IPS-20b (cell line): ENCODE results near the gene CHN1.
A peak's percentile ranks its signal among the peaks of the same experiment; 100 is the strongest.

Source experiments
- H3K27ac ChIP-seq: one replicate; pipeline ENCODE4 v1.5.1; 2013; ENCODE audit warnings: low read length
- H3K27me3 ChIP-seq: 2 replicates; pipeline ENCODE4 v1.6.1; 2013; ENCODE audit warnings: mild to moderate bottlenecking, low read length, inconsistent platforms; ENCODE audit not compliant: insufficient read depth
- H3K36me3 ChIP-seq: 2 replicates; pipeline ENCODE4 v1.6.1; 2013; ENCODE audit warnings: low read depth, mild to moderate bottlenecking, inconsistent platforms, low read length, moderate library complexity; ENCODE audit not compliant: insufficient read depth
- H3K4me1 ChIP-seq: 2 replicates; pipeline ENCODE4 v1.6.1; 2013; ENCODE audit warnings: mild to moderate bottlenecking, control low read depth, inconsistent platforms, low read length, moderate library complexity; ENCODE audit not compliant: insufficient read depth
- H3K4me3 ChIP-seq: 2 replicates; pipeline ENCODE4 v1.5.1; 2013; ENCODE audit warnings: mild to moderate bottlenecking, low read length, inconsistent platforms
- H3K9ac ChIP-seq: 2 replicates; pipeline ENCODE4 v1.6.1; 2013; ENCODE audit warnings: low read depth, mild to moderate bottlenecking, inconsistent platforms, low read length, moderate library complexity
- H3K9me3 ChIP-seq: 2 replicates; pipeline ENCODE4 v1.6.1; 2013; ENCODE audit warnings: mild to moderate bottlenecking, low read depth, low read length, inconsistent platforms; ENCODE audit not compliant: insufficient read depth

The CHN1 gene

DNA sequence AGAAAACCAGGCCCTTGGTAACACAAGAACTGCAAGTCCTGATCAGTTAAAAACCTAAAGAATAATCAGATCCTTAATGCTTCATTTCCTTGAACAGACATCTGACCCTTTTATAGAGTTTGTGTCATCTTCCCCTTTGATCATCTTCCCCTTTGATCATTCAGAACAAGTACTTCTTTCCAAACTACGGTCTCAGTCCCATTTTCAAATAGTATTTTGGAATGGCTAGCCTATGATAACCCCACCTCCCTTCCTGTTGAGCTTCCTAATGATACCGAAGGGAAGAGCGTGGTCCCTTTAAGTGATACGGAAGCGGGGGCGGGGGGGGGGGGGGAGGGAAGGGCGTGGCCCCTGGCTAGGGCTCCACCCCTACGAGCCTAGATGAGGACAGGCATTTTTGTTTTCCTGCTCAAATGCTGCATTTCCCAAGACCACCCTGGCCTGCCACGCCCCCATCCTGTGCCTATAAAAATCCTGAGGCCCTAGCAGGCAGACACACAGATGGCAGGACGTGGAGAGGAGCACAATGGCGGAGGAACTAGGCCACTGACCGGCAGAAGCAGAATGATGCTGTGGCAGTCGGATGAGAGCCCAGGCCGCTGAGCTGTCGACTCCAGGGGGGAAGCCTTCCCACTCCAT lies 216.8 kb downstream of the CHN1 start:
- Histone ChIP-seq H3K9me3 (no peaks in the 10 kb centered on the region), H3K4me1 (peaks cover 39% of the 10 kb centered on the region), H3K27ac (peak overlapping the region; percentile 26), H3K4me3 (peak overlapping the region; percentile 9; the same call in 1 of the 2 replicates), H3K9ac (peak overlapping the region; percentile 40; the same call in 1 of the 2 replicates), H3K36me3 (no peaks in the 10 kb centered on the region), H3K27me3 (no peaks in the 10 kb centered on the region)

DNA sequence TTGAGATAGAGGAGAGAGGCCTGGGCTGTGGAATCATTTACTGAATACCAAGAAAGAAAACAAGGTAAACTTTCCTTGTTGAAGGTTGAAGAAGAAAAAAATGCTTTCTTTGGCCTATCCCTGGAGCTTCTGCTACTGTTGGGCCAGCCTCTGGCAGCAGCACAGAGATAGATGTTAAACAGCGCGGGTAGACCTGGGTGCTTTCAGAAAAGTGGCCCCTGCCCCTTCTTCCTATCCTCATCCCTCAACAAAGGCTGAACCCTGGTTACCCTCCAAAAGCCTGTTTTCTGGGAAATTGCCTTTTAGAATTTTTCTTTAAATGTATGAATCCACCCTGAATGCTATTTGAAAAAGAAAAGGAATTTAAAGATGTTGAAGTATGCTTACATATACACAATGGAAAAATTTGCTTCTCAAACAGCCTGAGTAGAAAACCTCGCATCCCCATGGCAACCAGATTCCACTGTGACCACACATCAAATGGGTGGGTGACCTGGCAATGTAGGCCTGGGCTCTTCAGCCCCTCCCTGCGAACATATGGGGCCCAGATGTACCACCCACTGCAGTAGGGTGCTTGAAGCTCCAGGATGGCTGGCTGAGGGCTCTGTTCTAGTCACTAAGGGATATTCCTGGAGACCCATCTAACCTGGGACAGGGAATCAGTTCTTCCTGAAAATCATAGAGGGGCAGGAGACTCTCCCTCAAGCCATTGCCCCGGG lies 217.5 kb downstream of the CHN1 start:
- peaks cover 31% of the 10 kb centered on the region for H3K4me1 ChIP-seq
- H3K4me3 ChIP-seq: peak overlapping the region; percentile 9; the same call in 1 of the 2 replicates
- peak overlapping the region; percentile 26 for H3K27ac ChIP-seq
- H3K36me3 ChIP-seq: no peaks in the 10 kb centered on the region
- no peaks in the 10 kb centered on the region for H3K9me3 ChIP-seq
- no peaks in the 10 kb centered on the region for H3K27me3 ChIP-seq
- peak overlapping the region; percentile 40; the same call in 1 of the 2 replicates for H3K9ac ChIP-seq

DNA sequence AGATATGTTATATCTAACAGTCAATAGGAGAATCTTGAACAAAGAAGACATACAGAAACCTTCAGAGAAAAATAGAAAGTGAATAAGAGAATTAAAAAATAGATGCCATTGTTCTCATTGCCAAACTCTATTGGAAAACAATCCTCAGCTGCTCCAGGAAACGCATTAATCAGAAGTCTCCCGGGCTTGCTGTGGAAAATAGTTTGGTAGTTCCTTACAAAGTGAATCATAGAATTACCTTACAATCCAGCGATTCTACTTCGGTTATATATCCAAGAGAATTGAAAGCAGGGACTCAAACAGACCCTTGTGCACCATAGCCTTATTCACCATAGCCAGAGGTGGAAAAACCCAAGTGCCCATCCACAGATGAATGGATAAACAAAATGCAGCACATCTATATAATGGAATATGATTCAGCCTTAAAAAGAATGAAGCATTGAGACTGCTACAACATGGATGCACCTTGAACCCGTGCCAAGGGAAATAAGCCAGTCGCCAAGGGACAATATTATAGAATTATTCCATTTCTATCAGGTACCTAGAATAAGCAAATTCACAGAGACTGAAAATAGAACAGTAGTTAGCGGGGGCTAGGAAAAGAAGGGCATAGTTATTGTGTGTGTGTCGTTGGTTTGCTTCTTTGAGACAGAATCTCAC lies 219.0 kb downstream of the CHN1 start:
- Histone ChIP-seq H3K9me3 (no peaks in the 10 kb centered on the region), H3K27me3 (no peaks in the 10 kb centered on the region), H3K36me3 (no peaks in the 10 kb centered on the region), H3K9ac (peak overlapping the region; percentile 31; the same call in 1 of the 2 replicates), H3K4me3 (no peak overlapping the region), H3K27ac (no peak overlapping the region), H3K4me1 (peaks cover 23% of the 10 kb centered on the region)

DNA sequence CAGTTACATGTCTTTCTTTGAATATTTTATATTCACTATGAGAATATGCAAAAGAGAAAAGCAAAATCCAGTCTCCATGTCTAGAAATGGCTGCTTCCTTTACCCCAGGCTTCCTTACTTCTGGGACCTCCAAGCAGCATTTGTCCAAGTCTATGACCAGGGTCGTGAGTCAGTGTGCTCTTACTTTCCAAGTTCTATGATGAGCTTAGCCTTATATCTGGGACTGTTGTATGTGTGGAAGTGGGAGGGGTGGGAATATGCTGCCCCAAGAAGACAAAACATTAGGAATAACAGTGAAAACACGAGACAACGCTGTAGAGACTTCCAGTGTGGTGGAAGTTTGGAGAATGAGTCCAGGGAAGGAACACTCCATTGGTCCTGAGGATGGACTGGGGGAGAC lies 219.7 kb downstream of the CHN1 start:
- no peak overlapping the region for H3K9ac ChIP-seq
- H3K36me3 ChIP-seq: no peaks in the 10 kb centered on the region
- no peak overlapping the region for H3K27ac ChIP-seq
- H3K4me3 ChIP-seq: no peak overlapping the region
- peaks cover 22% of the 10 kb centered on the region for H3K4me1 ChIP-seq
- no peaks in the 10 kb centered on the region for H3K27me3 ChIP-seq
- H3K9me3 ChIP-seq: no peaks in the 10 kb centered on the region

DNA sequence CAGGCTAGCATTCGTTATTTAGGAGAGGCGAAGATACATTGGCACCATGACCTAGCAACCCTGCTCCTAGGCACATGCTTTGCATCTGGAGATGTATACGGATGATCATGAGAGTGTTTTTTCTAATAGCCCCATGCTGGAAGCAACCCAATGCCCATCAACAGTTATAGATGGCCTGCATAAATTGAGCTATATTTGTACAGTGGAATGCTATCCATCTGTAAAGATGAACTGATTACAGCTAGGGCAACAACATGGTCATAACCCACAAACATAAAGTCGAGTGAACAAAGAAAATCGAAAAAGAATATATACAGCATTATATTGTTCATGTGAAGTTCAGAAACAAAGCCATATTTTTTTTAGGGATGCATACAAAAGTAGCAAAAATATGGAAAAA lies 220.3 kb downstream of the CHN1 start:
- Histone ChIP-seq H3K4me1 (peaks cover 27% of the 10 kb centered on the region), H3K27ac (no peak overlapping the region), H3K4me3 (no peak overlapping the region), H3K27me3 (no peaks in the 10 kb centered on the region), H3K36me3 (no peaks in the 10 kb centered on the region), H3K9ac (no peak overlapping the region), H3K9me3 (no peaks in the 10 kb centered on the region)

DNA sequence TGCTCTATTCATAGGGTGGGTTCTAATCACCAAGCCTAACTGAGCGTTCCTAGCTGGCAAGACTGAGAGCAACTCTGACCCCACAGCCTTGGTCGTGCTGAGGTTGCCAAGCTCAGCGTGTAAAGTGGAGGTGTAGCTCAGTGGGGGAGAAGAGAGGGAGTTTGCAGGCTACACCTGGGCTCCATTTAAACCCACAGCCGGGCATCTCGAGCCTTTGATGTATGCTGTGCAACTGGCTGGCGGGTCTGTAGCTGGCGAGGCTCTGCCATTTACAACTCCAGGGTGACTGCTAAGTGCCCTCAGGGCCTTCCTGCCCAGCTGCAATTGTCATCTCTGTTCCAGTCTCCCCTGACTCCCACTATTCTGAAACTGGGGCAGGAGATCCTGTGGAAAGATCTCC lies 220.9 kb downstream of the CHN1 start:
- Histone ChIP-seq H3K9me3 (no peaks in the 10 kb centered on the region), H3K9ac (no peak overlapping the region), H3K4me1 (peaks cover 33% of the 10 kb centered on the region), H3K36me3 (no peaks in the 10 kb centered on the region), H3K27me3 (no peaks in the 10 kb centered on the region), H3K27ac (no peak overlapping the region), H3K4me3 (no peak overlapping the region)

DNA sequence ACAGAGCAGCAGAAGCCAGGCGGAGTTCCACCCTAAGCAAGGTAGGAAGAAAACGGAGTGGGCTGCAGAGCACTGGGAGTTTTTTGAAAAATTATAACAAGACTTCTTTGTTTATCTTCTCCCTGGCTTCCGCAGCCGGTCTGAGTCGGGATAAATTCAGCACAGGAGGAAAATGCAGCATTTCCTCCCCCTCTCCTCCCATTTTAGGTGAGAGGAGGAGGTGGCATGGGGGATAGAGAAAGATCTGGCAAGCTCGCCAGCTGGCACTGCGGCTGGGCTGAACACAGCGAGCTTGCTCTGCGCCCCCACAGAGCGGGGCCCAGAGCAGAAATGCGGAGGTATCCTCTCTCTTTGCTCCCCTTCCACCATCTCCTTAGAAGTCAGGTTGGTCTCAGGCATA lies 223.2 kb downstream of the CHN1 start:
- Histone ChIP-seq H3K27ac (no peak overlapping the region), H3K4me3 (no peak overlapping the region), H3K4me1 (peaks cover 32% of the 10 kb centered on the region), H3K27me3 (no peaks in the 10 kb centered on the region), H3K36me3 (no peaks in the 10 kb centered on the region), H3K9me3 (no peaks in the 10 kb centered on the region), H3K9ac (no peak overlapping the region)

DNA sequence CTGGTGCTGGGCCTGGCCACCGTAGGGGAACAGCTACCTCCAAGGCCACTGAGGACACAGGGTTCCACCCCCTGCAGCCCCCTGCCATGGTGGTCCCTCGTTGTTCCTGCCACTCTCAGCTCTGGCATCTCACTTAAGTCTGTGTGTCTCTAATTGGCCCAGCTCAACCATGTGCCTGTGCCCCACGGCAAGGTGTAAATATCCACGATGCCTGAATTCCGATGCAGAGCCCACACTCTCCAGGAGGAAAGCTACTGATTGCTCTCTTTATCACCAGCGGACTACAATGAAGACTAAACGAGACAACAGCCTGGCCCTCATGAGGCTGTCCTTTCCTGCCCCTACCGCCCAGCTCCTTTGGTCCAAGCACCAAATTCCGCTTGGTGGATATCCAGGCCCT lies 223.9 kb downstream of the CHN1 start:
- no peak overlapping the region for H3K4me3 ChIP-seq
- peaks cover 30% of the 10 kb centered on the region for H3K4me1 ChIP-seq
- no peaks in the 10 kb centered on the region for H3K36me3 ChIP-seq
- no peaks in the 10 kb centered on the region for H3K27me3 ChIP-seq
- no peak overlapping the region for H3K27ac ChIP-seq
- H3K9ac ChIP-seq: no peak overlapping the region
- no peaks in the 10 kb centered on the region for H3K9me3 ChIP-seq

DNA sequence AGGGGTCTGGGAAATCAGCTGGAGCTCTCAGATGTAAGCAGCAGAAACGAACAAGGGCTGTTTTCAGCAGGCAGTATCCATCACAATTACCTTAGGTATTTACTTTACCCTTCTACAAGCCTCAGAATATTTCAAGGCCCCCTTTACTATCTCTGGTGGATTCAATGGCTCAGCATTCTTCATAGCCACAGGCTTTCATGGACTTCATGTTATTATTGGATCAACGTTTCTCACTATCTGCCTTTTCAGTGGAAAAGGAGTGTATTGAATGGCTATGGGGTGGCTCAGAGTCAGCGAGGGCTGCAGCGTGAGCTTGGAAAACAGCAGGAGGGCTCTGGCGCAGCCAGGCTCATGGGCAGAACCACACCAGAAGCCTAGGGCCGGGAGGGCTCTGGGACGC lies 224.3 kb downstream of the CHN1 start:
- Histone ChIP-seq H3K27ac (no peak overlapping the region), H3K9me3 (no peaks in the 10 kb centered on the region), H3K9ac (no peak overlapping the region), H3K36me3 (no peaks in the 10 kb centered on the region), H3K27me3 (no peaks in the 10 kb centered on the region), H3K4me1 (peaks cover 30% of the 10 kb centered on the region), H3K4me3 (no peak overlapping the region)

DNA sequence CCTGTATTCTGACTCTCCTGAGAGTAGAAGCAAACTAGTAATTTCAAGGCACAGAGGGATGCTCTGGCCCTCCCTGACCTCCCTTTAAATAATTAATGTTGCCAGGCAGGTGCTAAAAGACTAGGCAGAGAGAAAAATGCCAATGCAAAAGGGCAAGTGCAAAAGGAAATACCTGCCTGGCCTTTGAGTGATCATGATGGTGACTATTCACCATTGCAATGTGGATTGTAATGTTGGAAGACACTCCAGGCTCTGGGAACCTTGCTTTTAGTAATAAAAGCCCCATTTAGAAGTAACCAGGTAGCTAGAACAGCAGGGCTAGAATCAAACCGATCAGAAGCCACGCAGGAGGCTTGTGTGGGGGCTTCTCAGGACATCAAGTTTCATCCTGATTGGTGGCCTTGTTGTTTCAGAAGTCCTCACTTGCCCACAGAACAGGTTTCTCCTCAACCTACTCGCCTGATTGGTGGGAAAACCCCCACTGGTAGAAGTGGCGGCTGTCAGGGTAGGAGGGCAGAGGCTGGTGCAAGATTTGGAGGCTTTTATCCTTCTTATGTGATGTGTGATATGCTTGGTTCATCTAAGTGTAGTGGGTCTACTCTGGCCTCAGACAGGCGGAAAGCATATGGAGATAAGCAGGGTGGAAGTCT lies 224.9 kb downstream of the CHN1 start:
- no peaks in the 10 kb centered on the region for H3K9me3 ChIP-seq
- H3K4me1 ChIP-seq: peaks cover 30% of the 10 kb centered on the region
- H3K36me3 ChIP-seq: no peaks in the 10 kb centered on the region
- H3K27ac ChIP-seq: no peak overlapping the region
- no peak overlapping the region for H3K9ac ChIP-seq
- no peak overlapping the region for H3K4me3 ChIP-seq
- H3K27me3 ChIP-seq: no peaks in the 10 kb centered on the region

DNA sequence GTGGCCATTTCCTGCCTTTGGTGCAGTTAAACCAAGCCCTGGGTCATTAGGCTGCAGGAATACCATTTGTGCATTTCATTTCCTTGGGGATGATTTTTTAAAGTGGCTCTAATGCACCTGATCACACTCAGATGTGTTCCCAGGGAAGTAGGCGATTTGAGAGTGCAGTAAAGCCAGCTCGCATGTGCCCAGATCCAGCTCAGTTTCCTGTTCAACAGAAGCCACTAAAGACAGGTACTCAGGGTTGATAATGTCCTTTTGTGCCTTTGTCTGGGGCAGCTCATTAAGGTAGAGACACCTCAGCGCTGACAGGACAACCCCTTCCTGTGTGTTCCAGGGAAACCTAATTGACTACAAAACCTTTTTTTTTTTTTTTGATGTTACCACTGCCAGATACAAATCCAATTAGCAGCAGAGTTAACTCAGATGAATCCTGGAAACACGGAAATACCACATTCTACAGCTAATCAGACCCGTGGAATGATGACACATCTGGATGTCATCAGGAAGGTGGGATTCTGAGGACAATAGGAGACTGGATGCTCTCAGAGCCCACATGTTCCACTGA lies 225.7 kb downstream of the CHN1 start:
- Histone ChIP-seq H3K36me3 (no peaks in the 10 kb centered on the region), H3K4me1 (peaks cover 30% of the 10 kb centered on the region), H3K27me3 (no peaks in the 10 kb centered on the region), H3K9me3 (no peaks in the 10 kb centered on the region), H3K4me3 (no peak overlapping the region), H3K27ac (no peak overlapping the region), H3K9ac (no peak overlapping the region)
